Large intestine (tissue), 3 donors: Measurements from ENCODE around the gene CCDC33. TPM values are rescaled to one million over a fixed set of nuclear protein-coding genes. Genes with fewer than 3 reads are reported as not detected.

Experiments used
- DNase-seq, 2 donors: peaks; one replicate each; pipeline versions ENCODE4 v3.0.0 to v3.0.0-alpha.2; 2013
- H3K27ac ChIP-seq: one replicate; pipeline ENCODE4 v1.5.1; 2013; ENCODE audit warnings: low read length
- H3K27me3 ChIP-seq: 2 replicates; pipeline ENCODE4 v1.6.1; 2013; ENCODE audit warnings: low read length; ENCODE audit not compliant: control insufficient read depth, insufficient read depth
- H3K36me3 ChIP-seq: 2 replicates; pipeline ENCODE4 v1.6.1; 2013; ENCODE audit warnings: low read length; ENCODE audit not compliant: control insufficient read depth, insufficient read depth
- H3K4me1 ChIP-seq: one replicate; pipeline ENCODE4 v1.6.1; 2013; ENCODE audit warnings: low read length; ENCODE audit not compliant: control insufficient read depth, insufficient read depth
- H3K4me3 ChIP-seq: one replicate; pipeline ENCODE4 v1.5.1; 2013; ENCODE audit warnings: low read length
- H3K9me3 ChIP-seq: one replicate; pipeline ENCODE4 v1.6.1; 2013; ENCODE audit warnings: mild to moderate bottlenecking, low read depth, low read length, moderate library complexity; ENCODE audit not compliant: control insufficient read depth
- WGBS: methylation state at CpG from one replicate; pipeline ENCODE4 v1.1.5; 2013; ENCODE audit warnings: low lambda C conversion rate; ENCODE audit not compliant: insufficient coverage; 5-methylcytosine and 5-hydroxymethylcytosine counted together
- polyA plus RNA-seq: library from polyadenylated mRNA; unstranded; fragments of 120-200 nt; gene quantifications from one replicate; pipeline ENCODE4 v1.2.1, GENCODE V29; 2013

The CCDC33 gene
- polyA plus RNA-seq, 1 donor: 2.2 TPM

GRCh38 chr15:74259292-74259648 is 23.1 kb downstream of the CCDC33 start:
- no CpG with 5 or more reads among the region's 5 CpGs for WGBS
- no peak for DNase-seq
- Histone ChIP-seq H3K4me1 (peaks cover 3% of the 10 kb centered on the region), H3K4me3 (no peak overlapping the region), H3K27me3 (peaks cover 13% of the 10 kb centered on the region), H3K36me3 (no peaks in the 10 kb centered on the region), H3K27ac (no peak overlapping the region), H3K9me3 (no peaks in the 10 kb centered on the region)

- no peak for DNase-seq
- no CpG with 5 or more reads among the region's 12 CpGs for WGBS
- H3K4me3 ChIP-seq: no peak overlapping the region
- no peak overlapping the region for H3K27ac ChIP-seq
- H3K9me3 ChIP-seq: no peaks in the 10 kb centered on the region
- no peaks in the 10 kb centered on the region for H3K36me3 ChIP-seq
- H3K4me1 ChIP-seq: peaks cover 3% of the 10 kb centered on the region
- peaks cover 13% of the 10 kb centered on the region for H3K27me3 ChIP-seq
These were observed 23.9 kb downstream of the CCDC33 start for GRCh38 chr15:74259821-74260607.

GRCh38 chr15:74261041-74261440 is 24.9 kb downstream of the CCDC33 start:
- Histone ChIP-seq H3K4me1 (peaks cover 3% of the 10 kb centered on the region), H3K36me3 (no peaks in the 10 kb centered on the region), H3K27me3 (peaks cover 6% of the 10 kb centered on the region), H3K9me3 (no peaks in the 10 kb centered on the region), H3K27ac (no peak overlapping the region), H3K4me3 (no peak overlapping the region)
- no peak for DNase-seq
- whole genome bisulfite sequencing: no CpG with 5 or more reads among the region's 3 CpGs

DNA sequence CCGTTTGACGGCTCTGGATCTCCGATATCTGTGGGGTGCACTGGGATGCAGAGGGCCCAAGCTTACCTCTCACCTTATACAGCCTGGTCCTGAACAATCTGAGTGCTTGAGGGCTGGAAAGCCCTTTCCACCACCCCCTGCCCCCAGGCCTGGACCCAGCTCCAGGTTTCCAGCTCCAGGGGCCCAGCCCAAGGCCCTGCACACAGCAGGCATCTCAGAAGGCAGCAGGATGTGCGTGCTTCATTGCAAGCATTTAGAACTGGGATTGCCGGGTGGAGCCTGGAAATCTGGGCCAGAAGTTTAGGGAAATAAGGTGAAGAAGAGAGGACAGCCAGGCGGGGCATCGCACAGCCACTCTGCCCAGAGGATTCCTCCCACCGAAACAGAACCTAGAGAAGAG is 25.6 kb downstream of the CCDC33 start:
- WGBS: no CpG with 5 or more reads among the region's 8 CpGs
- H3K4me3 ChIP-seq: no peak overlapping the region
- H3K9me3 ChIP-seq: no peaks in the 10 kb centered on the region
- no peaks in the 10 kb centered on the region for H3K36me3 ChIP-seq
- peaks cover 4% of the 10 kb centered on the region for H3K27me3 ChIP-seq
- no peak for DNase-seq
- H3K4me1 ChIP-seq: peaks cover 3% of the 10 kb centered on the region
- no peak overlapping the region for H3K27ac ChIP-seq

GRCh38 chr15:74262151-74262550 is 26.0 kb downstream of the CCDC33 start:
- DNase-seq: no peak
- no peak overlapping the region for H3K27ac ChIP-seq
- H3K27me3 ChIP-seq: peaks cover 4% of the 10 kb centered on the region
- H3K36me3 ChIP-seq: no peaks in the 10 kb centered on the region
- no peak overlapping the region for H3K4me3 ChIP-seq
- H3K9me3 ChIP-seq: no peaks in the 10 kb centered on the region
- H3K4me1 ChIP-seq: peaks cover 3% of the 10 kb centered on the region
- no CpG with 5 or more reads among the region's 2 CpGs for WGBS

DNA sequence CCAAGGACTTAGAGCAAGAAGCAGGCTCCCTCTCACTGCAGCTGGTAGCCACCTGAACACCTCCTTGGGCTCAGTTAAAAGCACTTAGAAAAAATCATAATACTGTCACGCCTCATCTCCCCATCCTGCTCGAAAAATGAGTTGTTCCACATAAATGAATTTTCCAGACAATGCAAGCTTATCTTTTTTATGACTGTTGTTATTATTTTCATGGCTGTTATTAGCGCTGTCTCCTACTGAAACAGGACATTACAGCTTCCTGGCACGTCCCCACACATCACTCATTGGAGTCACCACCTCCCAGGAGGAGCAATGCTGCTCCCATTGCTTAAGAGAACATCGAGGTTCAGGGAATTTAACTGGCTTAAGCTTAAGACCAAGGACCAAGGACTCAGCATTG is 26.5 kb downstream of the CCDC33 start:
- no peak for DNase-seq
- H3K36me3 ChIP-seq: no peaks in the 10 kb centered on the region
- peaks cover 4% of the 10 kb centered on the region for H3K27me3 ChIP-seq
- H3K9me3 ChIP-seq: no peaks in the 10 kb centered on the region
- WGBS: no CpG with 5 or more reads among the region's 5 CpGs
- H3K4me3 ChIP-seq: no peak overlapping the region
- H3K4me1 ChIP-seq: peaks cover 3% of the 10 kb centered on the region
- no peak overlapping the region for H3K27ac ChIP-seq

DNA sequence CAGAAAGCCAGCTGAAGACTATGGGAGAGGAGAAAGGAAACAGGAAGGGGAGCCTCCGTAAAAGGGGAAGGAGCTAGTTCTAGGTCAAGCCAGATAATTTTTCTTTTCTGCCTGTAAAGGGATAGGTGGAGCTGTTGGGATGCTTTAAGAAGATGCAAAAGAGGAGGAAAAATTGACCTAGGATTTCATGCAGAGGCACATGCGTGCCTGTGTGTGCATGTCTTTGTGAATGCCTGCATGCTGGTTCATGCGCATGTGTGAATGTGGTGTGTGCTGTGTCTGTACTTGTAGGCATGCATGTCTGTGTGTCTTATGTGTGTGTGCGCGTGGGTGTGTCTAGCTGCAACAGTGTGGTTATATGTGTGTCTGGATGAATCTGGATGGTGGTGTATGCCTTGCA is 27.3 kb downstream of the CCDC33 start:
- no peak overlapping the region for H3K4me3 ChIP-seq
- WGBS: no CpG with 5 or more reads among the region's 5 CpGs
- H3K27me3 ChIP-seq: peaks cover 4% of the 10 kb centered on the region
- H3K27ac ChIP-seq: no peak overlapping the region
- H3K4me1 ChIP-seq: peaks cover 3% of the 10 kb centered on the region
- DNase-seq: no peak
- no peaks in the 10 kb centered on the region for H3K9me3 ChIP-seq
- no peaks in the 10 kb centered on the region for H3K36me3 ChIP-seq

DNA sequence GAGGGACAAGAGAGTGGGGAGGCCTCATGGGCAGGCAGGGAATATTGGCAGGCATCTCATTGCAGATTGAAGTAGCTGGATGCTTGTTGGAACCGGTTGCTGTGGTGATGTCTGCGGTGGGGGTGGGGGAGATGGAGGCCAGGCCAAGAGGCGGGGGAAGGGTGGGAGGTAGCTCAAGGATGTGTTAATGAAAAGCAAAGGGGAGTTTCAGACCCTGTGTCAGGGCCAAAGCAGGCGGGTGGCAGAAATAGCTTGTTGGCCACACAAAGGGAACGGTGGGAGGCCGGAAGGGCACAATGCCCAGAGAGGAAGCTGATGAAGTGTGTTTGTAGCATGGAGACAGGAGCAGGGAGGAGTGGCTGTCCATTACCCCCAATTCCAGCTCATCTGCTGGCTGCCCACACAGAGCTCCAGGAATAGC is 28.0 kb downstream of the CCDC33 start:
- peaks cover 3% of the 10 kb centered on the region for H3K4me1 ChIP-seq
- DNase-seq: no peak
- H3K27me3 ChIP-seq: peaks cover 4% of the 10 kb centered on the region
- no peak overlapping the region for H3K4me3 ChIP-seq
- H3K36me3 ChIP-seq: no peaks in the 10 kb centered on the region
- H3K9me3 ChIP-seq: no peaks in the 10 kb centered on the region
- H3K27ac ChIP-seq: no peak overlapping the region
- WGBS: no CpG with 5 or more reads among the region's 6 CpGs

DNA sequence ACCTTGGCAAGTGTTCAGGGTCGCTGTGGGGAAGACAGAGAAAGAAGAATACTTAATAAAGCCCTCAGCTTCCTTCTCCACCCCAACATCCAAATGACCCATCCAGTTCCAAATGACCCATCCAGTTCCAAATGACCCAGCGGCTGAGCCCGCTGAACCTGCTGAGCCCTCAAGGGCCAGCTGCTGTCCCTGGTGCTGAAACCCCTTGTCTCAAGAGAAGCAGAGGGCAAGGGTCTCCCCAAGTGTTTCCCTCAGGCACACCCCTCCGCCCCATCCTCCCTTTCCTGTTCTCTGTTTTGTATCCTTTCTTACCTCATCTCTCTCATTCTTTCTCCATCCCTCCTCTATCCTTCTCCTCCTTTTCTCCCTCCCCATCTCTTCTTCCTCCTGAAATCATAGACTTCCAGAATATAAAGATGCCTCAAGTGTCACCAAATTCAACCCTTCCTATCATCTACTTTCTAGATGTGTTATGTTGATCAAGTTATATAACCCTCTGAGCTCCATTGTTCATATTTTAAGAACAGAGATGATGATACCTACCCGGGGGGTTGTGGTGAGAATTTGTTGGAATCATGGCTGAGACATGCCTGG is 29.0 kb downstream of the CCDC33 start:
- WGBS: 38% methylated on average over 1 of the region's 5 CpGs
- Histone ChIP-seq H3K4me3 (no peak overlapping the region), H3K36me3 (no peaks in the 10 kb centered on the region), H3K27me3 (peaks cover 3% of the 10 kb centered on the region), H3K27ac (no peak overlapping the region), H3K4me1 (no peaks in the 10 kb centered on the region), H3K9me3 (no peaks in the 10 kb centered on the region)
- DNase-seq: no peak

- no CpG with 5 or more reads among the region's 6 CpGs for WGBS
- H3K27me3 ChIP-seq: peaks cover 3% of the 10 kb centered on the region
- H3K4me3 ChIP-seq: no peak overlapping the region
- DNase-seq: no peak
- no peaks in the 10 kb centered on the region for H3K36me3 ChIP-seq
- H3K27ac ChIP-seq: no peak overlapping the region
- H3K4me1 ChIP-seq: no peaks in the 10 kb centered on the region
- H3K9me3 ChIP-seq: no peaks in the 10 kb centered on the region
These were observed 31.9 kb downstream of the CCDC33 start for GRCh38 chr15:74268020-74268419.
